Fibroblast of mammary gland (primary cell): ENCODE results near the gene AQP11.
"Not testable (repeated sequence)": the region's sequence is repeated elsewhere in the genome, so short reads cannot be mapped to it uniquely, and the experiment has no call there.

Source experiments
- DNase-seq: peaks from one replicate; pipeline ENCODE4 v3.0.0-alpha.2; 2010; ENCODE audit warnings: low read depth
- H3K4me3 ChIP-seq: 2 replicates; pipeline ENCODE4 v1.5.1; 2011; ENCODE audit warnings: low read depth, mild to moderate bottlenecking, low read length, moderate library complexity; ENCODE audit not compliant: control insufficient read depth
- CTCF ChIP-seq: conservative IDR thresholded peaks from 2 replicates; pipeline ENCODE4 v1.5.1; 2011; ENCODE audit warnings: low read depth, low read length, inconsistent platforms; ENCODE audit not compliant: control insufficient read depth, insufficient read depth

The AQP11 gene

GRCh38 chr11:77617892-77618291, 28.1 kb downstream of the AQP11 start:
- TF ChIP-seq CTCF, result no peak
- no peak for DNase-seq
- H3K4me3 ChIP-seq, result no peak overlapping the region

GRCh38 chr11:77619576-77620198, 29.9 kb downstream of the AQP11 start:
- peak; percentile 57 for DNase-seq
- no peak overlapping the region for H3K4me3 ChIP-seq
- TF ChIP-seq CTCF, result peak; percentile 82

GRCh38 chr11:77630157-77630710, 40.5 kb downstream of the AQP11 start:
- DNase-seq, result no peak
- no peak overlapping the region for H3K4me3 ChIP-seq
- TF ChIP-seq CTCF, result no peak

- not testable (repeated sequence) for H3K4me3 ChIP-seq, DNase-seq
Observed at GRCh38 chr11:77633926-77634325, 44.2 kb downstream of the AQP11 start.

- H3K4me3 ChIP-seq, result peak overlapping the region; percentile 89
- TF ChIP-seq CTCF, result no peak
- no peak for DNase-seq
Observed at GRCh38 chr11:77636731-77637344, 47.1 kb downstream of the AQP11 start.

DNA sequence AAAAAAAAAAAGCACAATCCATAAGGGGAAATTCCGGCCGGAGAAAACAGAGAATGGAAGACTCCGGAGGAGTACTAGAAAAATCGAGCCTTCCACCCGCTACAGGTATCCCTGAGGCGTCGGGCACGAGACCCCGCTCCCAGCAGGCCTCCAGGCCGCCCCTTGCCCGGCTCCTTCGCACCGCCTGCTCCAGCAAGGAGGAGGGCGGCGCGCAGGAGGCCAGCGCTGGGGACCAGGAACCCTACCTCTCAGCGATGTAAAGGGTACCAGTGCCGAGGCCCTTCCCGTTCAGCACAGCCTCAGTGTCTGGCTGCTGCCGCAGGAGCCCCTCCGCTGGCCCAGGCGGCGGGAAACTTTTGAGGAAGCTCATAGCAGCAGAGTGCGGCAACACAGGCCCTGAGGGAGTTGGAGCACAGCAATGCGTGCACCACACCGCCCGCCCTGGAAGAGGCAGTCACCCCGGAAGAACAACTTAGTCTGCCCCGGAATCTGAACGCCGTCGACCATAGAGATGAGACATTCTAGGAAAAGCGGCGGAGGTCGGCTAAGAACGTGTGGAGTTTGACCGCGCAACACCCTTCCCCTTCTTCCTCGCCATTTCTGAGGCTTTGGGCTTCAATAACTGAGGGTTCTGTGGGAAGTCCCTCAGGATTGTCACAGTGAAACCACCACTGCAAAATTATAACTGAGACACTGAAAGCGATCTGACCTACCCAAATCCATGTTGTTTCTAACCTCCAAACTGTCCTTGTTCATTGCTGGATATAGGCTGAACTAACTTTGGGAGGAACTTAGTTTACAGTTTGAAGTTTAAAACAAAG, 47.8 kb downstream of the AQP11 start, which contains the start of gene CLNS1A:
Gene CLNS1A (minus strand): TSS at position 450 of the 821 bp plus-strand sequence. CDS start 80 bp downstream, at position 370.
- no peak for TF ChIP-seq CTCF
- H3K4me3 ChIP-seq, result peak within 1 kb of the TSS; percentile 89
- peak; percentile 89 for DNase-seq

GRCh38 chr11:77642228-77642627, 52.5 kb downstream of the AQP11 start:
- no peak overlapping the region for H3K4me3 ChIP-seq
- DNase-seq, result no peak
- no peak for TF ChIP-seq CTCF
